ENCODE data around the gene SLF2. TPM values are rescaled to one million over a fixed set of nuclear protein-coding genes. Genes with fewer than 3 reads are reported as not detected.

The SLF2 gene
- total RNA-seq, 2 experiments from 2014 or later, result 52.1 to 58.2 TPM

- ChIA-PET POLR2A (no interaction called here), CTCF (ENCODE audit: unreplicated experiment) (no interaction called here)
- Histone ChIP-seq H3K4me1 (ENCODE audit: insufficient read depth, low read length, poor library complexity, severe bottlenecking) (peaks cover 16% of the 10 kb centered on the region), H3K4me3 (ENCODE audit: low read depth, low read length, poor library complexity, severe bottlenecking) (no peak overlapping the region), H4K20me1 (ENCODE audit: insufficient read depth, low read length) (no peaks in the 10 kb centered on the region), H2AFZ (ENCODE audit: low read length) (no peak overlapping the region), H3K4me2 (ENCODE audit: low read length) (no peak overlapping the region), H3K36me3 (ENCODE audit: insufficient read depth, low read length) (no peaks in the 10 kb centered on the region), H3K79me2 (ENCODE audit: insufficient read depth, low read depth, low read length) (no peaks in the 10 kb centered on the region), H3K9me3 (ENCODE audit: low read length) (no peaks in the 10 kb centered on the region), H3K27ac (ENCODE audit: low read depth, low read length, poor library complexity, severe bottlenecking) (no peak overlapping the region), H3K9me2 (ENCODE audit: insufficient read depth, low read length) (no peaks in the 10 kb centered on the region)
- DNase-seq (ENCODE audit: low spot score), result no peak
- intact Hi-C loops (cut with micrococcal nuclease; ENCODE audit: unreplicated experiment), result no loop called here
- TF ChIP-seq EZH2phosphoT487 (IDR thresholded peaks at IDR 0.05; ENCODE audit: borderline replicate concordance, low read depth, low read length) (no peak), CTCF (conservative IDR thresholded peaks at IDR 0.05; ENCODE audit: low read length) (no peak)
- BruUV-seq (replicated peaks), result no TSS peak
These were observed 88.9 kb downstream of the SLF2 start for GRCh38 chr10:101001659-101002035.

GRCh38 chr10:101002456-101002855, 89.7 kb downstream of the SLF2 start:
- Histone ChIP-seq H3K4me1 (ENCODE audit: insufficient read depth, low read length, poor library complexity, severe bottlenecking) (peaks cover 13% of the 10 kb centered on the region), H3K27ac (ENCODE audit: low read depth, low read length, poor library complexity, severe bottlenecking) (no peak overlapping the region), H3K9me2 (ENCODE audit: insufficient read depth, low read length) (no peaks in the 10 kb centered on the region), H3K9me3 (ENCODE audit: low read length) (no peaks in the 10 kb centered on the region), H3K4me3 (ENCODE audit: low read depth, low read length, poor library complexity, severe bottlenecking) (no peak overlapping the region), H2AFZ (ENCODE audit: low read length) (no peak overlapping the region), H3K79me2 (ENCODE audit: insufficient read depth, low read depth, low read length) (no peaks in the 10 kb centered on the region), H3K4me2 (ENCODE audit: low read length) (no peak overlapping the region), H3K36me3 (ENCODE audit: insufficient read depth, low read length) (no peaks in the 10 kb centered on the region), H4K20me1 (ENCODE audit: insufficient read depth, low read length) (no peaks in the 10 kb centered on the region)
- TF ChIP-seq CTCF (conservative IDR thresholded peaks at IDR 0.05; ENCODE audit: low read length) (no peak), EZH2phosphoT487 (IDR thresholded peaks at IDR 0.05; ENCODE audit: borderline replicate concordance, low read depth, low read length) (no peak)
- POLR2A ChIA-PET, result no interaction called here
- no peak for DNase-seq (ENCODE audit: low spot score)
- BruUV-seq (replicated peaks), result no TSS peak
- CTCF ChIA-PET (ENCODE audit: unreplicated experiment), result interaction anchor here (0.5 kb wide), 1 partner anchor 40 kb away, joined by 3 read pairs; no protein-coding TSS in a partner anchor
- intact Hi-C loops (cut with micrococcal nuclease; ENCODE audit: unreplicated experiment), result no loop called here

GRCh38 chr10:101003639-101004206, 91.0 kb downstream of the SLF2 start:
- DNase-seq (ENCODE audit: low spot score), result no peak
- Histone ChIP-seq H3K4me2 (ENCODE audit: low read length) (no peak overlapping the region), H2AFZ (ENCODE audit: low read length) (no peak overlapping the region), H3K36me3 (ENCODE audit: insufficient read depth, low read length) (no peaks in the 10 kb centered on the region), H3K4me1 (ENCODE audit: insufficient read depth, low read length, poor library complexity, severe bottlenecking) (peaks cover 3% of the 10 kb centered on the region), H3K9me2 (ENCODE audit: insufficient read depth, low read length) (no peaks in the 10 kb centered on the region), H4K20me1 (ENCODE audit: insufficient read depth, low read length) (no peaks in the 10 kb centered on the region), H3K27ac (ENCODE audit: low read depth, low read length, poor library complexity, severe bottlenecking) (no peak overlapping the region), H3K79me2 (ENCODE audit: insufficient read depth, low read depth, low read length) (no peaks in the 10 kb centered on the region), H3K9me3 (ENCODE audit: low read length) (no peaks in the 10 kb centered on the region), H3K4me3 (ENCODE audit: low read depth, low read length, poor library complexity, severe bottlenecking) (no peak overlapping the region)
- BruUV-seq (replicated peaks), result no TSS peak
- intact Hi-C loops (cut with micrococcal nuclease; ENCODE audit: unreplicated experiment), result no loop called here
- TF ChIP-seq CTCF (conservative IDR thresholded peaks at IDR 0.05; ENCODE audit: low read length) (no peak), EZH2phosphoT487 (IDR thresholded peaks at IDR 0.05; ENCODE audit: borderline replicate concordance, low read depth, low read length) (no peak)
- ChIA-PET CTCF (ENCODE audit: unreplicated experiment) (interaction anchor here (2.4 kb wide), 1 partner anchor 11 kb away, joined by 6 read pairs; no protein-coding TSS in a partner anchor), POLR2A (no interaction called here)
